ENCODE results near the gene CCDC198. TPM values are rescaled to one million over a fixed set of nuclear protein-coding genes. Genes with fewer than 3 reads are reported as not detected.

CCDC198 gene
- total RNA-seq, 1 donor from 2014 or later: 60.3 TPM

DNA sequence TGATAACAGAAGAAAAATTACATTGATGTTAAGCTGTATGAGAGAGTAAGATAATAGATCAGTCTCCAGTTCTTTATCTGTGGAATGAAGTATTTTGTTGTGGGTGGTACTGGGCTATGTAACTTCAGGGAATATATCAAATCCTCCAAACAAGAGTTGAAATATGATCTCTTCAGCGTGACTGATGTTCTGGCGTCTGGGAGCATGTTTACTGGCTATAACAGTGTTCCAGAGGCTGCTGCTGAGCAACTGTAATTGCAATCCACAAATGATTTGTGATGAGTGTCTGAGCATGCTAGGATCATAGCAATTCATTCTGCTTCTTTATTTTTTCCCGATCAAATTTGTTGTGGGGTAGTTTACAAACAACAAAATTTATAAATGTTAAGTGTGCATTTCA is 18.6 kb upstream of the CCDC198 start:
- no peaks in the 10 kb centered on the region for H3K36me3 Mint-ChIP-seq

DNA sequence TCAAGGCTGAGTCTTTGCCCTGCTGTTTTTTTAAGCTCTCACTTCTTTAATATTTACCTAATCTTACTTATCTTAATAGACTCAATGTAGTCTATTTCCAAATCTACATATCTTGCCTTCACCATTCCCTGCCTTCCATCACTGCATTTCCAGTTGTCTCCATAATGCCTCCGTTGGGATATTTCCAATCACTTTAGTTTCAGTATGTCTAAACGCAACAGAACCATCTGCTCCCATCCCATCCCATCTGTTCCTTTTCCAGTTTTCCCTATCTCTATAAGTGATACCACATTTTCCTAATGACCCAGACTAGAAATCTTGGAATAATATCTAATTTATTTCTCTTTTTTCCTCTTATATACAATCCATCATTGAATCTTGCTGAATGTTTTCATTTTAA is 15.1 kb upstream of the CCDC198 start:
- Mint-ChIP-seq H3K27me3 (peaks cover 2% of the 10 kb centered on the region), H3K9me3 (peaks cover under 1% of the 10 kb centered on the region), H3K4me3 (no peak overlapping the region), H3K27ac (no peak overlapping the region), H3K36me3 (no peaks in the 10 kb centered on the region), H3K4me1 (ENCODE audit: unreplicated experiment) (no peaks in the 10 kb centered on the region)
- no peak for DNase-seq (ENCODE audit: extremely low spot score, unreplicated experiment)
- TF ChIP-seq, protein P1, sequence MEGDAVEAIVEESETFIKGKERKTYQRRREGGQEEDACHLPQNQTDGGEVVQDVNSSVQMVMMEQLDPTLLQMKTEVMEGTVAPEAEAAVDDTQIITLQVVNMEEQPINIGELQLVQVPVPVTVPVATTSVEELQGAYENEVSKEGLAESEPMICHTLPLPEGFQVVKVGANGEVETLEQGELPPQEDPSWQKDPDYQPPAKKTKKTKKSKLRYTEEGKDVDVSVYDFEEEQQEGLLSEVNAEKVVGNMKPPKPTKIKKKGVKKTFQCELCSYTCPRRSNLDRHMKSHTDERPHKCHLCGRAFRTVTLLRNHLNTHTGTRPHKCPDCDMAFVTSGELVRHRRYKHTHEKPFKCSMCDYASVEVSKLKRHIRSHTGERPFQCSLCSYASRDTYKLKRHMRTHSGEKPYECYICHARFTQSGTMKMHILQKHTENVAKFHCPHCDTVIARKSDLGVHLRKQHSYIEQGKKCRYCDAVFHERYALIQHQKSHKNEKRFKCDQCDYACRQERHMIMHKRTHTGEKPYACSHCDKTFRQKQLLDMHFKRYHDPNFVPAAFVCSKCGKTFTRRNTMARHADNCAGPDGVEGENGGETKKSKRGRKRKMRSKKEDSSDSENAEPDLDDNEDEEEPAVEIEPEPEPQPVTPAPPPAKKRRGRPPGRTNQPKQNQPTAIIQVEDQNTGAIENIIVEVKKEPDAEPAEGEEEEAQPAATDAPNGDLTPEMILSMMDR (conservative IDR thresholded peaks at IDR 0.05): no peak

More for the DNA sequence above, 18.6 kb upstream of the CCDC198 start:
- H3K9me3 Mint-ChIP-seq: peaks cover 6% of the 10 kb centered on the region
- H3K27me3 Mint-ChIP-seq: peaks cover 2% of the 10 kb centered on the region
- TF ChIP-seq, protein P1 (conservative IDR thresholded peaks at IDR 0.05): no peak
- no peak overlapping the region for H3K27ac Mint-ChIP-seq
- no peaks in the 10 kb centered on the region for H3K4me1 Mint-ChIP-seq (ENCODE audit: unreplicated experiment)
- H3K4me3 Mint-ChIP-seq: no peak overlapping the region
- DNase-seq (ENCODE audit: extremely low spot score, unreplicated experiment): no peak

DNA sequence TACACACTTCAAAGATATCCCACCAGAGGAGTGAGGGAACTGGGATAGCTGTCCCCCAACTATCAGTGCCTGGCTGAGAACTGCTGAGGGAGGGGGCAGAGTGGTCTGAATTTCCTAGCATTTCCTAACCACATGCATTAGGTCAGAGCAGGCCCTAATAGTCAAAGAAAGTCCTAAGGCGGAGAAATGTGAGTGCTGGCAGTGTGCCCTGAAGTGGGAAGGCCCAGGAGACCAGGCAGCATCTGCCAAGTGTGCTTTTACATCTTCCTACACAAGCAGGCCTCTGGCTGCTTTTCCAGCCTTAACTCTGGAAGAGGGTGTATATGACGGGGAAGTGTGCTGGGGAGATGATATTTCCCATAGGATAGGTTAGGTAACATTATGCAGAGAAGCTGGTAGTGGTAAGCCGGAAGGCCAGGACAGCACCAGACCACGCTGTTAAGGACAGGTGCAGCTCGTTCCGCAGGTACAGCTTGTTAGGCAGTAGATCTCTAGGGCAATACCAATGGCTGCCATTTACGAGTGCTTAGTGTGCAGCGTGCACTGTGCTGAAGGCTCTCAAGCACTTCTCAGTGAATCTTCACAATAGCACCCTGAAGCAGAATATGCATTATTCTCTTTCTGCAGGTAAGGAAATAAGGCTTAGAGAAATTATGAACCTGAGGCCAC is 9.1 kb upstream of the CCDC198 start:
- no peak overlapping the region for H3K4me3 Mint-ChIP-seq
- DNase-seq (ENCODE audit: extremely low spot score, unreplicated experiment): no peak
- H3K27me3 Mint-ChIP-seq: no peaks in the 10 kb centered on the region
- TF ChIP-seq, protein P1 (conservative IDR thresholded peaks at IDR 0.05): no peak
- H3K4me1 Mint-ChIP-seq (ENCODE audit: unreplicated experiment): no peaks in the 10 kb centered on the region
- H3K36me3 Mint-ChIP-seq: no peaks in the 10 kb centered on the region
- no peaks in the 10 kb centered on the region for H3K9me3 Mint-ChIP-seq
- no peak overlapping the region for H3K27ac Mint-ChIP-seq

DNA sequence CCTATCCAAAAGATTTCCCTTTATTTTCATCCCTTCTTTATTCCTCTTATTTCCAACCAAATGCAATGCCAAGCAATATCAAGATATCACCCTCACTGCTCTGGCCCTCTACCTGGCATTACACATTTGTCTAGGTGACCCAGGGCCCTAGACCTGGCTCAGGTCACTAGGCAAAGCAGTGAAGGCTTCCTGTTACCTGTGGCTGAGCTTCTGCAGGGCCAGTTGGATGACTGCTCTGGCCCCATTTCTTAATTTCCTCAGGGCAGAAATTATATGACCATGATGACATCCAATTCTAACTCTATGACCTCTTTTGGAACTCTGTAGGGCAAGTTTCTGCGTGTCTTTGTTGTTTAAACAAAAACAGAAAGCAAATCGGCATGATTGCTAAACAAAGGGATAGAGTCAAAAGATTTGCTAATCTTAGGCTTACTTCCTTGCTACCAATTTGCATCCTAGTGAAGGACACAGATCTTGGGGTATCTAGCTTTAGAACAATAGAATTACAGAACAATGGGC is 7.4 kb upstream of the CCDC198 start:
- no peak for DNase-seq (ENCODE audit: extremely low spot score, unreplicated experiment)
- Mint-ChIP-seq H3K9me3 (no peaks in the 10 kb centered on the region), H3K4me1 (ENCODE audit: unreplicated experiment) (no peaks in the 10 kb centered on the region), H3K36me3 (no peaks in the 10 kb centered on the region), H3K27me3 (no peaks in the 10 kb centered on the region), H3K27ac (no peak overlapping the region), H3K4me3 (no peak overlapping the region)
- TF ChIP-seq, protein P1 (conservative IDR thresholded peaks at IDR 0.05): no peak

DNA sequence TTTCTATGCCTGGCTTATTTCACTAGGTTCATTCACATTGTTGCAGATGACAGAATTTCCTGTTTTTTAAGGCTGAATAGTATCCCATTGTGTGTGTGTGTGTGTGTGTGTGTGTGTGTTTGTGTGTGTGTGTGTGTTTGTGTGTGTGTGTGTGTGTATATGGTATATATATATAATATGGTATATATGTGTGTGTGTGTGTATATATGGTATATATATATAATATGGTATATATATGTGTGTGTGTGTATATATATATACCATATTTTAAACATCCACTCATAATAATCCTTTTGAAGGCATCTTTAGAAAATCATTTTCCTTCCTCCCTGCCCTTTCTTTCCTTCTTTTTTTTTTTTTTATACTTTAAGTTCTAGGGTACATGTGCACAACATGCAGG is 5.0 kb upstream of the CCDC198 start:
- no peaks in the 10 kb centered on the region for H3K36me3 Mint-ChIP-seq

More for the DNA sequence above, 5.0 kb upstream of the CCDC198 start:
- Mint-ChIP-seq H3K4me1 (ENCODE audit: unreplicated experiment) (peaks cover 4% of the 10 kb centered on the region), H3K9me3 (no peaks in the 10 kb centered on the region), H3K27me3 (no peaks in the 10 kb centered on the region), H3K27ac (no peak overlapping the region), H3K4me3 (no peak overlapping the region)
- TF ChIP-seq, protein P1 (conservative IDR thresholded peaks at IDR 0.05): no peak
- no peak for DNase-seq (ENCODE audit: extremely low spot score, unreplicated experiment)

Measured in type B pancreatic cell (in vitro differentiated cells).